ENCODE data around the gene SLC35G1.

DNA sequence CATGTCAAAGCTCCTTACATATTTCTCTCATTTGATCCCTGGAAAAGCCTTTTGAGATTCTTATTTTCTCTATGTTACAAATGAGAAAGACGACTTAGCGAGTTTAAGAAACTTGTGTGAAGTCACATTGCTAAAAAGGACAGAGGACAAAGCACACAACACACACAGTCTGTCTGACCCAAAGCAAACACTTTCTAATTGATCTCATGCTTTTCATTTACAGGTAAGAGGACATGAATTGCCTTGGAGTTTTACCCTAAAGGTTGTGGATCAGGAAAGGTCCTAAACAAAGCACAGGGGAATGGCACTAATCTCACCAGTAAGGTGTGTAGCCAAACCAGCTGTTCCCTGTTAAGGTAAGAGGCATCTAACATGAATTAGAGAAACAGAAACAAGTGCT lies 18.7 kb downstream of the SLC35G1 start:
- no peak for TF ChIP-seq POLR2AphosphoS5 (IDR thresholded peaks at IDR 0.05)
- TF ChIP-seq, protein P1, sequence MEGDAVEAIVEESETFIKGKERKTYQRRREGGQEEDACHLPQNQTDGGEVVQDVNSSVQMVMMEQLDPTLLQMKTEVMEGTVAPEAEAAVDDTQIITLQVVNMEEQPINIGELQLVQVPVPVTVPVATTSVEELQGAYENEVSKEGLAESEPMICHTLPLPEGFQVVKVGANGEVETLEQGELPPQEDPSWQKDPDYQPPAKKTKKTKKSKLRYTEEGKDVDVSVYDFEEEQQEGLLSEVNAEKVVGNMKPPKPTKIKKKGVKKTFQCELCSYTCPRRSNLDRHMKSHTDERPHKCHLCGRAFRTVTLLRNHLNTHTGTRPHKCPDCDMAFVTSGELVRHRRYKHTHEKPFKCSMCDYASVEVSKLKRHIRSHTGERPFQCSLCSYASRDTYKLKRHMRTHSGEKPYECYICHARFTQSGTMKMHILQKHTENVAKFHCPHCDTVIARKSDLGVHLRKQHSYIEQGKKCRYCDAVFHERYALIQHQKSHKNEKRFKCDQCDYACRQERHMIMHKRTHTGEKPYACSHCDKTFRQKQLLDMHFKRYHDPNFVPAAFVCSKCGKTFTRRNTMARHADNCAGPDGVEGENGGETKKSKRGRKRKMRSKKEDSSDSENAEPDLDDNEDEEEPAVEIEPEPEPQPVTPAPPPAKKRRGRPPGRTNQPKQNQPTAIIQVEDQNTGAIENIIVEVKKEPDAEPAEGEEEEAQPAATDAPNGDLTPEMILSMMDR (IDR thresholded peaks at IDR 0.05 in 8 of 11, conservative IDR thresholded peaks at IDR 0.05 in 3 of 11): no peak

Measured in spleen (tissue), 7 donors.